Vagina (tissue), 2 donors: Measurements from ENCODE around the gene GPHA2.

Experiments used
- POLR2A ChIP-seq, 2 donors: fragments of 450-650 bp; IDR thresholded peaks; one replicate each; pipeline ENCODE4 v1.6.1; 2017; ENCODE audit warnings: antibody characterized with exemption in 2 of 2, mild to moderate bottlenecking in 2 of 2, moderate library complexity in 2 of 2
- POLR2AphosphoS5 ChIP-seq, 2 donors: sonication (generic); formaldehyde crosslinking; IDR thresholded peaks; one replicate each; pipeline ENCODE4 v1.9.0; 2017; ENCODE audit warnings: antibody characterized with exemption in 2 of 2, mild to moderate bottlenecking in 2 of 2, low read depth in 1 of 2; ENCODE audit not compliant: insufficient read depth in 1 of 2
- TF ChIP-seq, protein P1 (sequence below), 3 experiments: fragments of 450-650 bp in 2 of 3; fragments of 200-600 bp in 1 of 3; sonication (generic) in 1 of 3; IDR thresholded peaks; one replicate each; pipeline ENCODE4 v1.5.1; 2017 to 2019; ENCODE audit warnings: antibody characterized with exemption in 3 of 3, mild to moderate bottlenecking in 2 of 3, moderate library complexity in 2 of 3

DNA sequence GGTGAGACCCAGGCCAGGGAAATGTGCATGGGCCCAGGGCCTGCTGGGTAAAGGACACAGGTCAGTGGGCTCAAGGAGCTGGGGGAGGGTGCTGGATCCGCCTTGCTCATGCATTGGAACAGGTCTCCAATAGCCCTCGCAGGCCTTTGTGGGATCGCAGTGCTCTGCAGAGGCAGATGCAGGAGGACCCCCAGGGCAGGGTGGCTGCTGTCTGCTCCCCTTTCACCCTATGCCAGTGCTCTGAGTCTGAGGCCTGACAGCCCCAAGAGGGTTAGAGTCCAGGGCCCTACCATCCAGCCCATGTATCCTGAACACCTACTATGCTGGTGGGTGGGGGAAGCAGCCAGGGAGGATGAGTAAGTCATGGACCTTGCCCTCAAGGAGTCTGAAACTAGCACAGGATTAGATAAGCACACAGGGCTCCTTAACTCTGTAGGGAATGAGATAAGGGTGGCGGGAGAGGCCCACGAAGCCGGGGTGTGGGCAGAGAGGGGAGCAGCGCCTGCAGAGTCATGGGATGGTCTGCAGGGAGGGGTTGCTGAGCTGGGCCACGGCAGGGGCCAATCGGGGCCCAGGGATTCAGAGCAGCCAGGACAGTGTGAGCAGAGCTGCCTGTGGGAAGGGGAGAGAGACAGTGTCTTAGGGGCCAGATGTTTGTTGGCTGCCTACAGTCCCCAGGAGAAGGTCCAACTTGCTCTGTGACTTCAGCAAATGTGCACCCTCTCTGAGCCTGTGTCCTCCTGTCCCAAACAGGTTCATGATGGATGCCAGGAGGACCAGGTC is 46.8 kb downstream of the GPHA2 start:
- TF ChIP-seq, protein P1, sequence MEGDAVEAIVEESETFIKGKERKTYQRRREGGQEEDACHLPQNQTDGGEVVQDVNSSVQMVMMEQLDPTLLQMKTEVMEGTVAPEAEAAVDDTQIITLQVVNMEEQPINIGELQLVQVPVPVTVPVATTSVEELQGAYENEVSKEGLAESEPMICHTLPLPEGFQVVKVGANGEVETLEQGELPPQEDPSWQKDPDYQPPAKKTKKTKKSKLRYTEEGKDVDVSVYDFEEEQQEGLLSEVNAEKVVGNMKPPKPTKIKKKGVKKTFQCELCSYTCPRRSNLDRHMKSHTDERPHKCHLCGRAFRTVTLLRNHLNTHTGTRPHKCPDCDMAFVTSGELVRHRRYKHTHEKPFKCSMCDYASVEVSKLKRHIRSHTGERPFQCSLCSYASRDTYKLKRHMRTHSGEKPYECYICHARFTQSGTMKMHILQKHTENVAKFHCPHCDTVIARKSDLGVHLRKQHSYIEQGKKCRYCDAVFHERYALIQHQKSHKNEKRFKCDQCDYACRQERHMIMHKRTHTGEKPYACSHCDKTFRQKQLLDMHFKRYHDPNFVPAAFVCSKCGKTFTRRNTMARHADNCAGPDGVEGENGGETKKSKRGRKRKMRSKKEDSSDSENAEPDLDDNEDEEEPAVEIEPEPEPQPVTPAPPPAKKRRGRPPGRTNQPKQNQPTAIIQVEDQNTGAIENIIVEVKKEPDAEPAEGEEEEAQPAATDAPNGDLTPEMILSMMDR (IDR thresholded peaks at IDR 0.05) = no peak
- TF ChIP-seq POLR2AphosphoS5 (IDR thresholded peaks at IDR 0.05; ENCODE audit: insufficient read depth in 1 of 2, low read depth in 1 of 2) (no peak), POLR2A (IDR thresholded peaks at IDR 0.05) (no peak)
